Right lobe of liver (tissue), 6 donors: ENCODE results near the gene LAMC1. TPM values are rescaled to one million over a fixed set of nuclear protein-coding genes. Genes with fewer than 3 reads are reported as not detected.

ENCODE experiments used
- ATAC-seq, 4 donors: fragments of 200-7000 bp; cut with Tn5 transposase; one replicate each; pipeline ENCODE4 v1.9.1; 2020; ENCODE audit warnings: mild to moderate bottlenecking in 4 of 4, moderate library complexity in 4 of 4
- DNase-seq, 3 donors: peaks; one replicate each; pipeline ENCODE4 v3.0.0-alpha.2; 2020
- H3K27ac ChIP-seq, 3 donors: fragments of 200-600 bp; one replicate each; pipeline ENCODE4 v1.8.0; 2022
- H3K27me3 ChIP-seq, 2 donors: fragments of 200-600 bp; one replicate each; pipeline ENCODE4 v1.8.0; 2022
- H3K36me3 ChIP-seq, 4 donors: fragments of 200-600 bp; sonication (generic) in 1 of 4; one replicate each; pipeline versions ENCODE4 v1.5.1 to v1.8.0; 2017 to 2022; ENCODE audit warnings: control low read depth in 1 of 4
- H3K4me1 ChIP-seq, 4 donors: fragments of 200-600 bp; sonication (generic) in 1 of 4; one replicate each; pipeline versions ENCODE4 v1.5.1 to v1.8.0; 2017 to 2022; ENCODE audit warnings: control low read depth in 1 of 4
- H3K4me3 ChIP-seq, 3 donors: fragments of 200-600 bp; one replicate each; pipeline ENCODE4 v1.8.0; 2022
- H3K9me3 ChIP-seq, 4 donors: fragments of 200-600 bp; sonication (generic) in 1 of 4; one replicate each; pipeline versions ENCODE4 v1.5.1 to v1.8.0; 2017 to 2022; ENCODE audit warnings: control low read depth in 1 of 4
- CTCF ChIP-seq, 4 donors: fragments of 200-600 bp in 3 of 4; fragments of 450-650 bp in 1 of 4; IDR thresholded peaks; one replicate each; pipeline versions ENCODE4 v1.5.1 to v1.8.0; 2016 to 2022; ENCODE audit warnings: antibody characterized with exemption in 4 of 4, mild to moderate bottlenecking in 2 of 4
- POLR2A ChIP-seq: fragments of 450-650 bp; IDR thresholded peaks from one replicate; pipeline ENCODE4 v1.6.1; 2017; ENCODE audit warnings: antibody characterized with exemption, mild to moderate bottlenecking
- WGBS: methylation state at CpG from one replicate; pipeline ENCODE4 v1.1.6; 2018; ENCODE audit warnings: low coverage, low lambda C conversion rate; ENCODE audit not compliant: insufficient coverage; ENCODE audit errors: missing lambda C conversion rate; 5-methylcytosine and 5-hydroxymethylcytosine counted together
- intact Hi-C, 2 donors: fragments of 100-400 bp; cut with DNase I; formaldehyde crosslinking; loops; one replicate each; pipeline versions ENCODE4 v1.11.2 to v1.14.1; 2022
- total RNA-seq, 6 experiments: library from RNA; depleted of rRNA in 2 of 6; stranded (reverse); fragments of >200 nt in 2 of 6; fragmentation: NEBNext Ultra II Directional in 3 of 6; extraction: Animal tissue kit (Norgen Biotek cat#: 25700) in 3 of 6; gene quantifications; one replicate each; pipeline versions ENCODE4 v1.1.0 to v1.2.4, GENCODE V29; 2016 to 2023
- donor health status: DM: no; HTN: yes; CAD: no.
- donor health status: DM: no; HTN: no; CAD: no.
- donor health status: DM: no; HTN: no; CAD: no.
- donor health status: DM: no; HTN: yes; CAD: no.
- donor health status: DM: no; HTN: yes; CAD: no.

The LAMC1 gene
- total RNA-seq, 6 experiments from 2014 or later = 18.5 to 53.2 (median 28.0) TPM

- no peak for DNase-seq
- peaks cover 0 to 7% (median 3%) of the 10 kb centered on the region in 4 donors for H3K4me1 ChIP-seq
- no peak overlapping the region for H3K27ac ChIP-seq
- no peaks in the 10 kb centered on the region for H3K27me3 ChIP-seq
- no peaks in the 10 kb centered on the region for H3K36me3 ChIP-seq
- intact Hi-C loops = no loop called here
- no peak overlapping the region for H3K4me3 ChIP-seq
- TF ChIP-seq POLR2A (no peak), CTCF (IDR thresholded peaks at IDR 0.05) (no peak)
- no peaks in the 10 kb centered on the region for H3K9me3 ChIP-seq
- 69% methylated on average over 2 of the region's 2 CpGs for WGBS
- ATAC-seq = no peak
These were observed 71.1 kb downstream of the LAMC1 start for GRCh38 chr1:183094351-183094750.

GRCh38 chr1:183096351-183096750 lies 73.1 kb downstream of the LAMC1 start:
- no peak for TF ChIP-seq POLR2A
- no peak for TF ChIP-seq CTCF (IDR thresholded peaks at IDR 0.05)
- intact Hi-C loops = no loop called here
- H3K36me3 ChIP-seq = no peaks in the 10 kb centered on the region
- no peak for ATAC-seq
- H3K4me3 ChIP-seq = no peak overlapping the region
- 90% methylated on average over 2 of the region's 2 CpGs for WGBS
- H3K9me3 ChIP-seq = no peaks in the 10 kb centered on the region
- H3K27ac ChIP-seq = no peak overlapping the region
- peaks cover 0 to 7% (median 0%) of the 10 kb centered on the region in 4 donors for H3K4me1 ChIP-seq
- no peak for DNase-seq
- H3K27me3 ChIP-seq = no peaks in the 10 kb centered on the region

GRCh38 chr1:183096894-183097293 lies 73.7 kb downstream of the LAMC1 start:
- DNase-seq (no peak), ATAC-seq (peak in 1 of 4 donors; percentile 18)
- TF ChIP-seq POLR2A = no peak
- no peak overlapping the region for H3K4me3 ChIP-seq
- H3K27ac ChIP-seq = no peak overlapping the region
- peaks cover 0 to 7% (median 0%) of the 10 kb centered on the region in 4 donors for H3K4me1 ChIP-seq
- intact Hi-C loops = no loop called here
- H3K36me3 ChIP-seq = no peaks in the 10 kb centered on the region
- 77% methylated on average over 2 of the region's 3 CpGs for WGBS
- H3K9me3 ChIP-seq = no peaks in the 10 kb centered on the region
- no peaks in the 10 kb centered on the region for H3K27me3 ChIP-seq

- Histone ChIP-seq H3K27ac (no peak overlapping the region), H3K27me3 (no peaks in the 10 kb centered on the region), H3K4me3 (no peak overlapping the region), H3K4me1 (peaks cover 0 to 7% (median 0%) of the 10 kb centered on the region in 4 donors), H3K9me3 (no peaks in the 10 kb centered on the region), H3K36me3 (no peaks in the 10 kb centered on the region)
- no peak for DNase-seq
- no peak for TF ChIP-seq POLR2A
- no peak for TF ChIP-seq CTCF (IDR thresholded peaks at IDR 0.05)
- WGBS = 57% methylated on average over 3 of the region's 3 CpGs
- intact Hi-C loops = no loop called here
- ATAC-seq = no peak
These were observed 74.3 kb downstream of the LAMC1 start for GRCh38 chr1:183097438-183098051.

GRCh38 chr1:183098317-183098716 lies 75.1 kb downstream of the LAMC1 start:
- Histone ChIP-seq H3K4me1 (peaks cover 0 to 7% (median 0%) of the 10 kb centered on the region in 4 donors), H3K27ac (no peak overlapping the region), H3K4me3 (no peak overlapping the region), H3K27me3 (no peaks in the 10 kb centered on the region), H3K9me3 (no peaks in the 10 kb centered on the region), H3K36me3 (no peaks in the 10 kb centered on the region)
- DNase-seq = no peak
- intact Hi-C loops = no loop called here
- 95% methylated on average over 2 of the region's 2 CpGs for WGBS
- no peak for ATAC-seq
- TF ChIP-seq POLR2A = no peak
- TF ChIP-seq CTCF (IDR thresholded peaks at IDR 0.05) = no peak
